IPS-20b (cell line): Measurements from ENCODE around the gene ASB2.

Experiments used
- H3K27ac ChIP-seq: one replicate; pipeline ENCODE4 v1.5.1; 2013; ENCODE audit warnings: low read length
- H3K27me3 ChIP-seq: 2 replicates; pipeline ENCODE4 v1.6.1; 2013; ENCODE audit warnings: mild to moderate bottlenecking, low read length, inconsistent platforms; ENCODE audit not compliant: insufficient read depth
- H3K36me3 ChIP-seq: 2 replicates; pipeline ENCODE4 v1.6.1; 2013; ENCODE audit warnings: low read depth, mild to moderate bottlenecking, inconsistent platforms, low read length, moderate library complexity; ENCODE audit not compliant: insufficient read depth
- H3K4me1 ChIP-seq: 2 replicates; pipeline ENCODE4 v1.6.1; 2013; ENCODE audit warnings: mild to moderate bottlenecking, control low read depth, inconsistent platforms, low read length, moderate library complexity; ENCODE audit not compliant: insufficient read depth
- H3K4me3 ChIP-seq: 2 replicates; pipeline ENCODE4 v1.5.1; 2013; ENCODE audit warnings: mild to moderate bottlenecking, low read length, inconsistent platforms
- H3K9ac ChIP-seq: 2 replicates; pipeline ENCODE4 v1.6.1; 2013; ENCODE audit warnings: low read depth, mild to moderate bottlenecking, inconsistent platforms, low read length, moderate library complexity
- H3K9me3 ChIP-seq: 2 replicates; pipeline ENCODE4 v1.6.1; 2013; ENCODE audit warnings: mild to moderate bottlenecking, low read depth, low read length, inconsistent platforms; ENCODE audit not compliant: insufficient read depth

ASB2 gene

GRCh38 chr14:93976477-93977057 lies at the start of gene ASB2:
ASB2 (minus strand) TSS chr14:93976570; CDS start chr14:93964539, 12,031 bp downstream.
- no peak within 1 kb of the TSS for H3K4me3 ChIP-seq
- H3K36me3 ChIP-seq: no peaks in the 10 kb centered on the region
- no peak within 1 kb of the TSS for H3K27ac ChIP-seq
- H3K4me1 ChIP-seq: peaks cover 5% of the 10 kb centered on the region; the same call in 1 of the 2 replicates
- H3K9me3 ChIP-seq: no peaks in the 10 kb centered on the region
- no peaks in the 10 kb centered on the region for H3K27me3 ChIP-seq
- H3K9ac ChIP-seq: peak within 1 kb of the TSS; percentile 2; the same call in 1 of the 2 replicates

- H3K9ac ChIP-seq: no peak overlapping the region
- H3K9me3 ChIP-seq: no peaks in the 10 kb centered on the region
- H3K4me3 ChIP-seq: peak overlapping the region; percentile 67
- H3K27me3 ChIP-seq: peaks cover 4% of the 10 kb centered on the region; the same call in 1 of the 2 replicates
- peaks cover 17% of the 10 kb centered on the region for H3K4me1 ChIP-seq
- no peaks in the 10 kb centered on the region for H3K36me3 ChIP-seq
- H3K27ac ChIP-seq: no peak overlapping the region
Measured at GRCh38 chr14:94025720-94026119, 49.4 kb upstream of the ASB2 start.

- H3K9ac ChIP-seq: no peak overlapping the region
- peaks cover 17% of the 10 kb centered on the region for H3K4me1 ChIP-seq
- peaks cover 4% of the 10 kb centered on the region; the same call in 1 of the 2 replicates for H3K27me3 ChIP-seq
- no peak overlapping the region for H3K4me3 ChIP-seq
- no peaks in the 10 kb centered on the region for H3K9me3 ChIP-seq
- no peaks in the 10 kb centered on the region for H3K36me3 ChIP-seq
- no peak overlapping the region for H3K27ac ChIP-seq
Measured at GRCh38 chr14:94024549-94024948, 48.2 kb upstream of the ASB2 start.

DNA sequence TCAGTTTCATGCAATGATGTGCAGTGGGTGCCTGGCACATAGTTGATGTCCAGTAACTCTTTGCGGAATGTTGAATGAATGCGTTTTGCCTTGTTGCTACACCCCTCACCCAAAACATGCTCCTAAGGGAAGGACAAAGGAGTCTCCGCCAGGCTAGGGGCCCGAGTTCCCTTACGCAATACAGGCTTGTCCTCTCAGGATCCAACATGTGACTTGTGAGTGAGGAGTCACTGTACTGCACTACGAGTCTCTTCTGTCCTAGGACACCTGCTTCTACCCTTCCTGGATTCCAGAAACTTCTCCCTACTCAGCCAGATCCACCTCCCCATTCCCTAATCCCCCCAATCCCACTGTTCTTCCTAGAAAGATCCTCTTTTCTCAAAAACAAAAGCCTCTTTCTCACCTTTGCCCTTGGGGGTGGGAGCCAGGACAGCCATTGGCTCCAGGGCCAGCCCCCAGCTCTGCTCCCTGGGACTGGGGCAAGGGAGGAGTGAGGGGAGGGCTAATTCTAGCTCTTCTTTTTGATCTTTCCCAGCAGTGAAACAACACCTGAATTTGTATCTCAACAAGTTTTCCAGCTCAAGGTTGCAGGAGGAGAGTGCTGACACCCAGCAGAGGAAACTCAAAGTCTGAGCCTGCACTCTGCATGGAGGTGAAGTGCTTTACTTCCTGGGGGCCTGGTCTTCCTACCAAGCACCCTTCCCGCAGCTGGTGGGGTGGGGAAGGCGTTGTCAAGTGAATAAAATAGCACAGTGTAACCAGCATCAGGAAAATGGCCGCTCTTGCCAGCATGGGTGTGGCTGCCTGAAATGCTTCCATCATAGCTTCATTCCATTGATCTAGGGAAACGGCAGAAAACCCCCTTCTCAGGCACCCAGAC lies 46.4 kb upstream of the ASB2 start:
- Histone ChIP-seq H3K36me3 (no peaks in the 10 kb centered on the region), H3K4me1 (peaks cover 17% of the 10 kb centered on the region), H3K9me3 (no peaks in the 10 kb centered on the region), H3K27ac (no peak overlapping the region), H3K9ac (no peak overlapping the region), H3K27me3 (peaks cover 4% of the 10 kb centered on the region; the same call in 1 of the 2 replicates), H3K4me3 (no peak overlapping the region)

DNA sequence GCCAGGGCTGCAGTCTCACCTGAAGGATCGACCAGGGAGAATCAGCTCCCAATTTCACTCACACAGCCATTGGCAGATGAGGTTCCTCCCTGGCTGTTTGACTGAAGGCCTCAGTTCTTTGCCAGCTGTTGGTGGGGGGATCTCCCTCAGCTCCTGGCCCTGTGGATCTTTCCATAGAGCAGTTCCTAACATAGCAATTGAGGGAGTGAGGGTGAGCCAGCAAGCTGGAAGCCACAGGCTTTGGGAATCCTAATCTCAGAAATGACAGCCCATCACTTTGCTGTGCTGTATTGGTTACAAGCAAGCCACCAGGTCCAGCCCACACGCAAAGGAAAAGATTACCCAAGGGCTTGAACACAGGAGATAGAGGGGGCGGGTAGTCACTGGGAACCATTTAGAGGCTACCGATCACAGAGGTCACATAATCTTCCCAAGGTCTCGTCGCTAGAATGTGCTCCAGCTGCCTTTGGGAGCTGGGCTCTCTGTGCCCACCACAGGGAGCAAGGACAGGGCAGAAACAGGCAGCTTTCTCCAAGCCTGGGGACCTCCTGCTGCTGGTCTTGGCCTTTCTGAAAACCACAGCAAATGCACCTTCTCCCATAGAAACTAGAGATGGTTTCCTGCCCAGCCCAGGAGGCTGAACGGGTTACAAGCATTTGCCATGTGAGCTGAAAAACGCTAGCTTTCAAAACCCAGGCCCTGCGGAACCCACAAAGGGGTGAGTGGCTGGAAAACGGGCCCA lies 45.2 kb upstream of the ASB2 start:
- peaks cover 17% of the 10 kb centered on the region for H3K4me1 ChIP-seq
- no peaks in the 10 kb centered on the region for H3K9me3 ChIP-seq
- no peaks in the 10 kb centered on the region for H3K36me3 ChIP-seq
- H3K27me3 ChIP-seq: no peaks in the 10 kb centered on the region
- H3K27ac ChIP-seq: no peak overlapping the region
- no peak overlapping the region for H3K9ac ChIP-seq
- no peak overlapping the region for H3K4me3 ChIP-seq

DNA sequence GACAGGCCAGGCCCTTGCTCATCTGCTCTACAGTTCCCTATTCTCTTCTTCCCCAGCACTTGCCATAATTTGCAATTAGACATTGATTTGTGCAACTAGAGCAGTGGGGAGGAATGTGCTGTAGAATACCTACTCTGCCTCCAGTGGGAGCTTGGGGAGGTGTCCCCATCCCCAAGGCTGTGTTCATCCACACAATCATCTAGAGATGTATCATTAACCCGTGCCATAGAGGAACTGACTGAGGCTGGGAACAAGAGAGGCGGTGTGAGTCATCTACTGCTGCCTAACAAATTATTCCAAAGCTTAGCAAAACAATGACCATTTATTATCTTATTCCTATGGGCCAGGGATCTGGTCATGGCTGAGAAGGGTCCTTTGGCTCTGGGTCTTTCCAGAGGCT lies 44.6 kb upstream of the ASB2 start:
- Histone ChIP-seq H3K4me3 (no peak overlapping the region), H3K4me1 (peaks cover 17% of the 10 kb centered on the region), H3K9me3 (no peaks in the 10 kb centered on the region), H3K27me3 (no peaks in the 10 kb centered on the region), H3K9ac (no peak overlapping the region), H3K36me3 (no peaks in the 10 kb centered on the region), H3K27ac (no peak overlapping the region)

DNA sequence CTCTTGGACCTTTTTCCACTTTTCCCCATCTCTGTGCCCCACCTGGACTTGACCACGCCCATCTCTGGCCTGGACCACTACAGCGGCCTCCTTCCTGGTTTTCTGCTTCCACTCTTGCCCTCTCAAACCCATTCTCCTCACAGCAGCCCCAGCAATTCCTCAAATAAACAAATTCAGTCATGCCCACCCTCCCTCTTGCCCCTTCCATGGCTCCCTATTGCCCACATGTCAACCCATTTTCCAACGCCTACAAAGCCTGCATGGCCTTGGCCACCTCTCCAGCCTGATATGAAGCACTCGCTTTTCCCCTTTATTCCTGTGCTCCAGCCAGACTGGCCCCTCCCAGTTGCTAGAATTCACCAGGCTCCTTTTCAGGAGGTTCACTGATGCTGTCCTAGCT lies 43.9 kb upstream of the ASB2 start:
- H3K27ac ChIP-seq: no peak overlapping the region
- H3K4me3 ChIP-seq: no peak overlapping the region
- no peaks in the 10 kb centered on the region for H3K27me3 ChIP-seq
- H3K9ac ChIP-seq: no peak overlapping the region
- H3K4me1 ChIP-seq: peaks cover 17% of the 10 kb centered on the region
- H3K36me3 ChIP-seq: no peaks in the 10 kb centered on the region
- no peaks in the 10 kb centered on the region for H3K9me3 ChIP-seq

DNA sequence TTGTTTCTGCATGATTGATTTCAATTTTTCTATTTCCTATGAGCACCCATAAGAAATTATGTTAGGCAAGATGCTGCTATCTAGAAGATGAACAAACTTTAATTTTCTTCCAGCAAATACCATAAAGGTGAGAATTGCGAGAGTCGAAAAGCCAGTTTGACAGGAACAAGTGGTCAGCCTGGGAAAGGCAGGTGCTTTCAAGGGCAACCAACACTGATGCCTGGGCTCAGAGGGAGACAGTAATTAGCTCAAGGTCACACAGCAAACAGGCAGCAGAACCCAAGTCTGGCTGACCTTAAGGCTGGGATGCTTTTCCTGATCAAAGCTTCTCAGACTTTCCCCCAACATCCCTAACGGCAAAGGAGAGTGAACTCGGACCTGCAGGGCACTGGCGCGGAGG lies 43.0 kb upstream of the ASB2 start:
- Histone ChIP-seq H3K9me3 (no peaks in the 10 kb centered on the region), H3K27ac (no peak overlapping the region), H3K27me3 (no peaks in the 10 kb centered on the region), H3K9ac (no peak overlapping the region), H3K36me3 (no peaks in the 10 kb centered on the region), H3K4me3 (no peak overlapping the region), H3K4me1 (peaks cover 17% of the 10 kb centered on the region)

DNA sequence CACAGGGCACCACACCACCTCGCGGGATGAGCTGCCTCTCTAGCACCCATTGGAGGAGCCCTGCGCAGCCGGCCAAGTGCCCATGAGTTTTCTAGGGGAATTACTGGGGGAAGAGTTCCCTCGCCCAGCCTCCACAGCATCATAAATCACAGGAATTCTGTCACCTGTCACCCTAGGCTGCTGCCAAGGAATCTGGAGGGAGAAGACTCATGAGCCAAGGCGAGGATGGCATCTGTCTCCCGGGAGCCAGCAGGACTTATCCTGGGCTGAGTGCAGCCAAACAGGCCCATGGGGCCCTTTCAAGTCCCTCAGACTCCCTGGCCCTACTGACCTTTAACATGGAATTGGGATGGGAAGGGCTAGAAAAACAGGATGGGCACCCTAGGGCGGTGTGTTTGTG lies 41.9 kb upstream of the ASB2 start:
- H3K4me1 ChIP-seq: peaks cover 17% of the 10 kb centered on the region
- no peak overlapping the region for H3K4me3 ChIP-seq
- H3K9me3 ChIP-seq: no peaks in the 10 kb centered on the region
- no peak overlapping the region for H3K9ac ChIP-seq
- no peaks in the 10 kb centered on the region for H3K36me3 ChIP-seq
- no peaks in the 10 kb centered on the region for H3K27me3 ChIP-seq
- H3K27ac ChIP-seq: no peak overlapping the region

GRCh38 chr14:94016446-94016976 lies 40.1 kb upstream of the ASB2 start:
- Histone ChIP-seq H3K27me3 (no peaks in the 10 kb centered on the region), H3K4me3 (no peak overlapping the region), H3K27ac (no peak overlapping the region), H3K4me1 (peaks cover 2% of the 10 kb centered on the region; the same call in 1 of the 2 replicates), H3K9me3 (no peaks in the 10 kb centered on the region), H3K9ac (no peak overlapping the region), H3K36me3 (no peaks in the 10 kb centered on the region)

- Histone ChIP-seq H3K27me3 (no peaks in the 10 kb centered on the region), H3K27ac (no peak overlapping the region), H3K9me3 (no peaks in the 10 kb centered on the region), H3K9ac (no peak overlapping the region), H3K4me1 (no peaks in the 10 kb centered on the region), H3K36me3 (no peaks in the 10 kb centered on the region), H3K4me3 (no peak overlapping the region)
Measured at GRCh38 chr14:94015223-94015622, 38.9 kb upstream of the ASB2 start.
